Upper lobe of right lung (tissue), 1 donor: ENCODE results near the gene PPP1R13B. TPM values are rescaled to one million over a fixed set of nuclear protein-coding genes. Genes with fewer than 3 reads are reported as not detected.

Source experiments
- ATAC-seq: fragments of 200-7000 bp; cut with Tn5 transposase; one replicate; pipeline ENCODE4 v1.9.1; 2020; ENCODE audit warnings: mild to moderate bottlenecking, moderate library complexity
- DNase-seq: peaks from one replicate; pipeline ENCODE4 v3.0.0-alpha.2; 2020
- H3K27ac ChIP-seq: fragments of 200-600 bp; one replicate; pipeline ENCODE4 v1.8.0; 2022
- H3K27me3 ChIP-seq: fragments of 200-600 bp; one replicate; pipeline ENCODE4 v1.8.0; 2022; ENCODE audit warnings: mild to moderate bottlenecking
- H3K36me3 ChIP-seq: fragments of 200-600 bp; one replicate; pipeline ENCODE4 v1.8.0; 2022
- H3K4me1 ChIP-seq: fragments of 200-600 bp; one replicate; pipeline ENCODE4 v1.8.0; 2022
- H3K4me3 ChIP-seq: fragments of 200-600 bp; one replicate; pipeline ENCODE4 v1.8.0; 2022; ENCODE audit warnings: mild to moderate bottlenecking
- H3K9me3 ChIP-seq: fragments of 200-600 bp; one replicate; pipeline ENCODE4 v1.8.0; 2022
- CTCF ChIP-seq: fragments of 200-600 bp; IDR thresholded peaks from one replicate; pipeline ENCODE4 v1.8.0; 2022; ENCODE audit warnings: antibody characterized with exemption
- intact Hi-C: fragments of 100-400 bp; cut with DNase I; formaldehyde crosslinking; loops from one replicate; pipeline ENCODE4 v1.11.0; 2022
- total RNA-seq: library from RNA; stranded (reverse); fragmentation: NEBNext Ultra II Directional; extraction: Animal tissue kit (Norgen Biotek cat#: 25700); gene quantifications from one replicate; pipeline ENCODE4 v1.2.1, GENCODE V29; 2021
- donor health status: DM: no; HTN: yes; CAD: no; lungs with severe emphysema.

Gene PPP1R13B
- total RNA-seq, 1 donor from 2014 or later: 78.5 TPM

GRCh38 chr14:103870891-103871595 lies 23.7 kb upstream of the PPP1R13B start:
- Histone ChIP-seq H3K4me1 (peaks cover 32% of the 10 kb centered on the region), H3K9me3 (no peaks in the 10 kb centered on the region), H3K36me3 (no peaks in the 10 kb centered on the region), H3K27me3 (no peaks in the 10 kb centered on the region), H3K27ac (peak overlapping the region; percentile 80), H3K4me3 (peak overlapping the region; percentile 50)
- ATAC-seq (no peak), DNase-seq (no peak)
- intact Hi-C loops: no loop called here
- TF ChIP-seq CTCF: no peak

- TF ChIP-seq CTCF: no peak
- H3K27ac ChIP-seq: no peak overlapping the region
- ATAC-seq: no peak
- intact Hi-C loops: no loop called here
- H3K9me3 ChIP-seq: no peaks in the 10 kb centered on the region
- peaks cover 32% of the 10 kb centered on the region for H3K4me1 ChIP-seq
- no peak overlapping the region for H3K4me3 ChIP-seq
- DNase-seq: no peak
- H3K27me3 ChIP-seq: no peaks in the 10 kb centered on the region
- H3K36me3 ChIP-seq: no peaks in the 10 kb centered on the region
These were observed 22.9 kb upstream of the PPP1R13B start for GRCh38 chr14:103870144-103870876.

GRCh38 chr14:103869406-103870143 lies 22.2 kb upstream of the PPP1R13B start:
- intact Hi-C loops: no loop called here
- Histone ChIP-seq H3K4me3 (no peak overlapping the region), H3K27ac (no peak overlapping the region), H3K4me1 (peaks cover 32% of the 10 kb centered on the region), H3K9me3 (no peaks in the 10 kb centered on the region), H3K27me3 (no peaks in the 10 kb centered on the region), H3K36me3 (no peaks in the 10 kb centered on the region)
- DNase-seq (no peak), ATAC-seq (no peak)
- no peak for TF ChIP-seq CTCF

GRCh38 chr14:103868242-103868897 lies 21.0 kb upstream of the PPP1R13B start:
- H3K4me3 ChIP-seq: no peak overlapping the region
- H3K4me1 ChIP-seq: peaks cover 29% of the 10 kb centered on the region
- no peaks in the 10 kb centered on the region for H3K36me3 ChIP-seq
- ATAC-seq: no peak
- intact Hi-C loops: no loop called here
- no peak for TF ChIP-seq CTCF
- no peaks in the 10 kb centered on the region for H3K9me3 ChIP-seq
- no peaks in the 10 kb centered on the region for H3K27me3 ChIP-seq
- no peak overlapping the region for H3K27ac ChIP-seq
- no peak for DNase-seq

GRCh38 chr14:103867523-103867953 lies 20.2 kb upstream of the PPP1R13B start:
- DNase-seq: peak; percentile 81
- H3K4me1 ChIP-seq: peaks cover 24% of the 10 kb centered on the region
- TF ChIP-seq CTCF: no peak
- no peaks in the 10 kb centered on the region for H3K27me3 ChIP-seq
- H3K36me3 ChIP-seq: no peaks in the 10 kb centered on the region
- peak; percentile 71 for ATAC-seq
- H3K9me3 ChIP-seq: no peaks in the 10 kb centered on the region
- no peak overlapping the region for H3K4me3 ChIP-seq
- peak overlapping the region; percentile 47 for H3K27ac ChIP-seq
- intact Hi-C loops: no loop called here
